SK-N-SH treated with all-trans-retinoic acid at 6 μM for 48 hours (cell line): Measurements from ENCODE around the gene TH.

ENCODE experiments used
- ARNTL ChIP-seq: fragments of 450-650 bp; formaldehyde crosslinking; IDR thresholded peaks from 2 replicates; pipeline ENCODE4 v1.5.0; 2020; ENCODE audit warnings: low read depth, mild to moderate bottlenecking, moderate library complexity, borderline replicate concordance
- BACH2 ChIP-seq: fragments of 250-450 bp; sonication (Bioruptor Pico); IDR thresholded peaks from 2 replicates; pipeline ENCODE4 v1.9.0; 2021; ENCODE audit warnings: mild to moderate bottlenecking, borderline replicate concordance
- ISL1 ChIP-seq: fragments of 250-450 bp; sonication (Bioruptor Pico); IDR thresholded peaks from 2 replicates; pipeline ENCODE4 v2.1.2; 2022; ENCODE audit warnings: mild to moderate bottlenecking, moderate library complexity
- TF ChIP-seq, protein P1 (sequence below): fragments of 250-450 bp; sonication (Bioruptor Pico); IDR thresholded peaks from 2 replicates; pipeline ENCODE4 v1.5.1; 2020; ENCODE audit warnings: low read depth, mild to moderate bottlenecking, moderate library complexity

GRCh38 chr11:2202900-2203439 lies 31.4 kb upstream of the TH start:
- no peak for TF ChIP-seq BACH2 (CRISPR knock-in tag)
- TF ChIP-seq, protein P1, sequence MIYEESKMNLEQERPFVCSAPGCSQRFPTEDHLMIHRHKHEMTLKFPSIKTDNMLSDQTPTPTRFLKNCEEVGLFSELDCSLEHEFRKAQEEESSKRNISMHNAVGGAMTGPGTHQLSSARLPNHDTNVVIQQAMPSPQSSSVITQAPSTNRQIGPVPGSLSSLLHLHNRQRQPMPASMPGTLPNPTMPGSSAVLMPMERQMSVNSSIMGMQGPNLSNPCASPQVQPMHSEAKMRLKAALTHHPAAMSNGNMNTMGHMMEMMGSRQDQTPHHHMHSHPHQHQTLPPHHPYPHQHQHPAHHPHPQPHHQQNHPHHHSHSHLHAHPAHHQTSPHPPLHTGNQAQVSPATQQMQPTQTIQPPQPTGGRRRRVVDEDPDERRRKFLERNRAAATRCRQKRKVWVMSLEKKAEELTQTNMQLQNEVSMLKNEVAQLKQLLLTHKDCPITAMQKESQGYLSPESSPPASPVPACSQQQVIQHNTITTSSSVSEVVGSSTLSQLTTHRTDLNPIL = no peak
- TF ChIP-seq ISL1 (CRISPR knock-in tag) = no peak
- TF ChIP-seq ARNTL (CRISPR knock-in tag) = no peak
